ENCODE measurements around the gene RIPOR1. TPM values are rescaled to one million over a fixed set of nuclear protein-coding genes. Genes with fewer than 3 reads are reported as not detected.

RIPOR1 gene
- 75.0 and 77.0 TPM in 2 replicates for total RNA-seq
- long read RNA-seq, partial matches to known transcripts: 4 of 4 reads
- long read RNA-seq, other reads (novel, unspliced or antisense): 0 of 4 reads

GRCh38 chr16:67528222-67528869 is at the start of gene RIPOR1:
RIPOR1 (plus strand) TSS chr16:67528829; CDS start chr16:67538447, 9,618 bp downstream.
- Mint-ChIP-seq H3K4me3 (ENCODE audit: unreplicated experiment) (peak within 1 kb of the TSS; percentile 82), H3K4me1 (ENCODE audit: unreplicated experiment) (peaks cover 19% of the 10 kb centered on the region), H3K27me3 (ENCODE audit: unreplicated experiment) (no peaks in the 10 kb centered on the region), H3K36me3 (ENCODE audit: unreplicated experiment) (no peaks in the 10 kb centered on the region), H3K9me3 (ENCODE audit: unreplicated experiment) (no peaks in the 10 kb centered on the region), H3K27ac (ENCODE audit: unreplicated experiment) (peak within 1 kb of the TSS; percentile 94)
- TF ChIP-seq CTCF (IDR thresholded peaks at IDR 0.05): no peak
- no peak for DNase-seq (ENCODE audit: extremely low spot score, unreplicated experiment)

GRCh38 chr16:67480833-67481560 is 47.6 kb upstream of the RIPOR1 start, which contains the start of gene ATP6V0D1:
ATP6V0D1 (minus strand) TSS chr16:67481157; CDS start chr16:67481086, 71 bp downstream.
- H3K4me1 Mint-ChIP-seq (ENCODE audit: unreplicated experiment): peaks cover 30% of the 10 kb centered on the region
- peak within 1 kb of the TSS; percentile 99 for H3K27ac Mint-ChIP-seq (ENCODE audit: unreplicated experiment)
- peak; percentile 100 for DNase-seq (ENCODE audit: extremely low spot score, unreplicated experiment)
- peaks cover 4% of the 10 kb centered on the region for H3K36me3 Mint-ChIP-seq (ENCODE audit: unreplicated experiment)
- no peaks in the 10 kb centered on the region for H3K9me3 Mint-ChIP-seq (ENCODE audit: unreplicated experiment)
- TF ChIP-seq CTCF (IDR thresholded peaks at IDR 0.05): peak; percentile 90
- peak within 1 kb of the TSS; percentile 97 for H3K4me3 Mint-ChIP-seq (ENCODE audit: unreplicated experiment)
- H3K27me3 Mint-ChIP-seq (ENCODE audit: unreplicated experiment): no peaks in the 10 kb centered on the region

- TF ChIP-seq CTCF (IDR thresholded peaks at IDR 0.05): no peak
- Mint-ChIP-seq H3K4me1 (ENCODE audit: unreplicated experiment) (peaks cover 30% of the 10 kb centered on the region), H3K27ac (ENCODE audit: unreplicated experiment) (peak overlapping the region; percentile 97), H3K4me3 (ENCODE audit: unreplicated experiment) (peak overlapping the region; percentile 97), H3K27me3 (ENCODE audit: unreplicated experiment) (no peaks in the 10 kb centered on the region), H3K36me3 (ENCODE audit: unreplicated experiment) (peaks cover 4% of the 10 kb centered on the region), H3K9me3 (ENCODE audit: unreplicated experiment) (no peaks in the 10 kb centered on the region)
- no peak for DNase-seq (ENCODE audit: extremely low spot score, unreplicated experiment)
Observed at GRCh38 chr16:67481561-67482232, 46.9 kb upstream of the RIPOR1 start.

GRCh38 chr16:67482233-67482924 is 46.2 kb upstream of the RIPOR1 start:
- no peaks in the 10 kb centered on the region for H3K36me3 Mint-ChIP-seq (ENCODE audit: unreplicated experiment)
- peak overlapping the region; percentile 97 for H3K4me3 Mint-ChIP-seq (ENCODE audit: unreplicated experiment)
- H3K9me3 Mint-ChIP-seq (ENCODE audit: unreplicated experiment): no peaks in the 10 kb centered on the region
- H3K27me3 Mint-ChIP-seq (ENCODE audit: unreplicated experiment): no peaks in the 10 kb centered on the region
- H3K4me1 Mint-ChIP-seq (ENCODE audit: unreplicated experiment): peaks cover 30% of the 10 kb centered on the region
- no peak for TF ChIP-seq CTCF (IDR thresholded peaks at IDR 0.05)
- peak overlapping the region; percentile 97 for H3K27ac Mint-ChIP-seq (ENCODE audit: unreplicated experiment)
- no peak for DNase-seq (ENCODE audit: extremely low spot score, unreplicated experiment)
